ENCODE measurements around the gene PELI1. TPM values are rescaled to one million over a fixed set of nuclear protein-coding genes. Genes with fewer than 3 reads are reported as not detected.

PELI1 gene
- total RNA-seq, 4 donors from 2014 or later = 21.7 to 56.7 (median 34.3) TPM

GRCh38 chr2:64153811-64154210, 9.6 kb upstream of the PELI1 start:
- DNase-seq (ENCODE audit: low spot score) (no peak), ATAC-seq (ENCODE audit: low FRiP score) (no peak)
- no peak for TF ChIP-seq CTCF (IDR thresholded peaks at IDR 0.05)

GRCh38 chr2:64151476-64151875, 7.3 kb upstream of the PELI1 start:
- no peak for TF ChIP-seq CTCF (IDR thresholded peaks at IDR 0.05)
- no peak for ATAC-seq (ENCODE audit: low FRiP score)
- DNase-seq (ENCODE audit: low spot score) = no peak

GRCh38 chr2:64145714-64146113, 1.5 kb upstream of the PELI1 start:
- TF ChIP-seq CTCF (IDR thresholded peaks at IDR 0.05) = no peak
- ATAC-seq (ENCODE audit: low FRiP score) (no peak), DNase-seq (ENCODE audit: low spot score) (no peak)

- ATAC-seq (ENCODE audit: low FRiP score) = no peak
- TF ChIP-seq CTCF (IDR thresholded peaks at IDR 0.05) = no peak
These were observed 899 bp upstream of the PELI1 start for GRCh38 chr2:64145119-64145518.

GRCh38 chr2:64143169-64144056, 807 bp downstream of the PELI1 start:
- no peak for DNase-seq (ENCODE audit: low spot score)
- peak; percentile 38 for ATAC-seq (ENCODE audit: low FRiP score)
- no peak for TF ChIP-seq CTCF (IDR thresholded peaks at IDR 0.05)

More at GRCh38 chr2:64145119-64145518, 899 bp upstream of the PELI1 start:
- no peak for DNase-seq (ENCODE audit: low spot score)

GRCh38 chr2:64142741-64143168, 1.5 kb downstream of the PELI1 start:
- DNase-seq (ENCODE audit: low spot score) (no peak), ATAC-seq (ENCODE audit: low FRiP score) (no peak)
- TF ChIP-seq CTCF (IDR thresholded peaks at IDR 0.05) = no peak

All from omental fat pad (tissue), 4 donors.